HL-60 (cell line): ENCODE data around the gene PTPRM.

Source experiments
- POLR2AphosphoS5 ChIP-seq: IDR thresholded peaks from 2 replicates; pipeline ENCODE4 v1.6.1; 2012; ENCODE audit warnings: low read depth
- TF ChIP-seq, protein P1 (sequence below): IDR thresholded peaks from one replicate; pipeline ENCODE4 v1.5.1; 2011; ENCODE audit warnings: low read length, control low read depth, inconsistent platforms; ENCODE audit not compliant: insufficient read depth

GRCh38 chr18:8097927-8098326 lies 530.8 kb downstream of the PTPRM start:
- TF ChIP-seq, protein P1, sequence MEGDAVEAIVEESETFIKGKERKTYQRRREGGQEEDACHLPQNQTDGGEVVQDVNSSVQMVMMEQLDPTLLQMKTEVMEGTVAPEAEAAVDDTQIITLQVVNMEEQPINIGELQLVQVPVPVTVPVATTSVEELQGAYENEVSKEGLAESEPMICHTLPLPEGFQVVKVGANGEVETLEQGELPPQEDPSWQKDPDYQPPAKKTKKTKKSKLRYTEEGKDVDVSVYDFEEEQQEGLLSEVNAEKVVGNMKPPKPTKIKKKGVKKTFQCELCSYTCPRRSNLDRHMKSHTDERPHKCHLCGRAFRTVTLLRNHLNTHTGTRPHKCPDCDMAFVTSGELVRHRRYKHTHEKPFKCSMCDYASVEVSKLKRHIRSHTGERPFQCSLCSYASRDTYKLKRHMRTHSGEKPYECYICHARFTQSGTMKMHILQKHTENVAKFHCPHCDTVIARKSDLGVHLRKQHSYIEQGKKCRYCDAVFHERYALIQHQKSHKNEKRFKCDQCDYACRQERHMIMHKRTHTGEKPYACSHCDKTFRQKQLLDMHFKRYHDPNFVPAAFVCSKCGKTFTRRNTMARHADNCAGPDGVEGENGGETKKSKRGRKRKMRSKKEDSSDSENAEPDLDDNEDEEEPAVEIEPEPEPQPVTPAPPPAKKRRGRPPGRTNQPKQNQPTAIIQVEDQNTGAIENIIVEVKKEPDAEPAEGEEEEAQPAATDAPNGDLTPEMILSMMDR, result no peak
- TF ChIP-seq POLR2AphosphoS5, result no peak
